Activated CD4-positive, alpha-beta T cell treated with anti-CD3 and anti-CD28 coated beads for 24 hours (primary cell): ENCODE results near the gene PHF19.

Source experiments
- DNase-seq, 2 donors: peaks; one replicate each; pipeline ENCODE4 v3.0.0-alpha.2; 2020; ENCODE audit warnings: low read depth in 2 of 2

PHF19 gene

DNA sequence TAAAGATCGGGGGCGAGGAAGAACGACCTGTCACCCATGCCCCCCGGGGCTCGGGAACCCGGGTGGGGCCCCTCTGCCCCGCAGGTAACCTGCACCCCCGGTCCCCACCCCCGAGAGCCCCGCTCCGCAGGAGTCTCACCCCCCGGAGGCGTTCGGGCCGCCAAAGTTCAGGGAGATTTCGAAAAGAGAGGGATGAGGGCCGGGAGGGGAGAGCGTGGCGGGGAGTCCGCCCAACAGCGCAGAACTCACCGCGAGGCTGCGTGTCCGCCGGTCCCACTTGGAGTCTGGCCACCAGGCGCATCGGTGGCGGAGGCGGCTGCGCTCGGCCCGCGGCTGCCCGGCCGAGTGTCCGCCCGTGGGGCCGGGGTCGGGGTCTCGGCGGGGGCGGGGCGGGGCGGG lies at the start of gene PHF19:
Gene PHF19 (minus strand): TSS at position 347 of the 399 bp plus-strand sequence. CDS start 2,447 bp downstream, outside the sequence.
- no peak for DNase-seq

DNA sequence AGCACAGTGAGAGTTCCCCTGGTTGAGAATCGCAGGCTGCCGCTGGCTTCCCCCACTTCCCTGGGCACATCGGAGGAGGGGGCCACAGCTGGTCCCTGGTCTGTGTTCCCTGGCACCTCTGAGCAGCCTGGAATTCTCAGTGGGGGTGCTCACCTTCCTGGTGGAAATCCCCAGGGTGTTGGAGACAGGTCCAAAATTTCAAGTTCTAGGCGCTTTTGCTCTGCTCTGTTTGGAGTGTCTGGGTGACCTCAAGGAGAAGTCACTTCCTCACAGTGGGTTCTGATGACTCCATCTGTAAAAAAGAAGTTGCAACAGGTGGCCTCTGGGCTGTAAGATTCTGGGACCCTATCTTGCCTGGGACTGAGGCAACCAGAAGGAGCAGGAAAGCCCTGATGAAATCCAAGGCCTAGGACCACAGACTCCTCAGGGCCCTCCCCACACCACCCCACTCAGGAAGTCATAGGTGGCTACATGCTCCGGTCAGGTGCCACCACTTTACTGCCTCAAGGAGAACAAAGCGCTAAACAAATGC lies 49.5 kb upstream of the PHF19 start, which contains the start of gene TRAF1:
Gene TRAF1 (minus strand): TSS at position 400 of the 532 bp plus-strand sequence. CDS start 721 bp downstream, outside the sequence.
- DNase-seq = no peak

DNA sequence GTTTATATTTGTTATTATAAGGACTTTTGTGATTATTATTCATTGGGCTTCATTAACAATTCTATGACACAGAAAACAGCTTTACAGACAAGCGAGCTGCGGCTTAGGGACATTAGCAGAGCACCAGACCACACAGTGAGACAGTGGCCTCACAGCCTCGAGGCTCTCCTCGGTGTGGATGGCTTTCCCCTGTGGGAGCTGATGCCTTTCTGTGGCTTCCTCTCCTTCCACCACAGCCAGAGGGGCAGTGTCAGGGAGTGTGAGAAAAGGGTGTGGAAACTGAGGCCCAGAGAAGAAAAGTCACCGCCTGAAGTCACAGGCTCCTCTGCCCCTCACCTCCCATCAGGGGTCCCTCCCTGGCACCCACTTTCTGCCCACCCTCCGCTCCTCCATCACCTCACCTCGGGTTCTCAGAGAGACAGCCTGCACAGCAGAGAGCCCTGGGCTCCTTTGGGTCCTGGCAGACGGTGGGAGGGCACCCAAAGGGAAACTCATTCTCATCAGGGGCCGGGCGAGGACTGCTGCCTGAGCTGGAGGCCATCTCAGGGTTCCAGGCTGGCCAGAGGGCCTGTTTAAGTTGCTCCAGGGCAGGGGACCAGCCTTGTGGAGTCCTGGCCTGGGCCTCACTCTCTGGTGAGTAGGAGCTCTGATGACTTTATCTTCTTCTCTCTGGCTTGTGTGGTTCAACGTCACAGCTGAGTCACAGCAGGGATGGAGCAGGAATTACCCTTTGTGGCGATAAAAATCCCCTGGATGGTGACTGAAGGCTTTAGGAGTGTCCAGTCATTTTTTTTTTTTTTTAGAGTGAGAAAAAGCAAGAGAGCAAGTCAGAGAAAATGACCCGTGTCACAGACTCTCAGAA lies 48.8 kb upstream of the PHF19 start:
- peak; percentile 64 to 75 for DNase-seq

DNA sequence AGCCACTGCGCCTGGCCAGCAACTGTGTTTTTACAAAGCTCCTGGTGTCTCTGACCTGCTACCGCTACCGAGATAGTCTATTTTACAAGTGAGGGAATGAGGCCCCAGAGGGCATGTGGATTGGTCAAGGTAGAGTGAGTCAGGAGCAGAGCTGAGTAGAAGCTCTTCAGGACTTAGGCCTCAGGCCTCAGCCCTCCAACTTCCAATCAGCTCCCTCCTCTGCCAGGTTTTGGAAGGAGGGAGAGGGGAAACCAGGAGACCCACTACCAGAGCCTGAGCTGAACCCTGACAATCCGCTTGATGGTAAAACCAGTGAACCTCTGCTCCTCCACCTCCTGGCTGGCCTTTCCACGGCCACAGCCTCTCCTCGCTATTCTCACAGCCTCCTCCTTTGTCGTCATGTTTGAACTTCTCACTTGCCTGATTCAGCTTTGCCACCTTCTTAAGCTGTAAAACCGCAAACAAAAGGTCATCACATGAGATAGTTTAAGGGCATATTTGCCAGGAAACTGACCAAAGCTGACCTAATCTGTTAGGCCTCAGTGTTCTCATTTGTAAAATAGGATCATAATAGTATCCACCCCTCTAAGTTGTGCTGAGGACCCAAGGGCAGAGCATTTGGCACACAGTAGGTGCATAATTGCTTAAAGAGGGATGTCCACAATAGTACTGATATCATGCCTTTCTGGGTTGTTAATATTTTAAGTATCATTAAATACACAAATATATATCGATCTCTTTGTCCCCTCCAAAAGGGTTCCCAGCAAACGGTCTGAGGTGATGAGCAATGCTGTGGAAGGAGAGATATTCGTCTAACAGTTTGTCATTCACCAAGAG lies 47.9 kb upstream of the PHF19 start:
- no peak for DNase-seq

DNA sequence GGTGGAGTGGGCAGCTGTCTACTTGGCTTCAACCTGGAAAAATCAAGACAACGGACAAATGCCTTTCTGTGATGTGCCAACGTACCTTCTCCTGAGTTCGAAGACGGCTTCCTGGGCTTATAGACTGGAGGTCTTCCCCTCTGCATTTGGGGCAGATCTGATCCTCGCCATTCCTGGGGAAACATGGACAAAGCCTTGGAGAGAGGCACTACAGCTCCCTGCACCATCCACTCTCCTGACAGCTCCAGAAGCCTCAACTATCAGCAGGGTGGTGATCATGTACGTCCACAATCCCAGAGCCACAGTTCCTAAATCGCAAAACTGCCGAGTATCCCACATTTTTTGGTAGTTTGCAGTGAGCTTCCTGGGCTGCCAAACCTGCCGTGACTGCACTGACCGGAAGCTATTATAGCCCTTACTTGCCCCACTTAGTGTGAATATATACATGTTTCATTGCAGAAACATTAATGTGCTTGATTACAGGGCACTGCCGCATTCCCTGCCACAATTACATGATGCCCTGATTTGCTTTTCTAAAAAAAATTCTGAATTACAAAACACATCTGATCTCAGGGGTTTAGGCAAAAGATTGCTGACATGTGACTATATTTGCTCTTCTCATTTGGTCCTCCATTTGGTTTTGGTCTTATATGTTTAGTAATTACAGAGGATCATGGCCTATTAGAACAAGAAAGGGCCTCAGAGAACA lies 46.8 kb upstream of the PHF19 start:
- DNase-seq = no peak

DNA sequence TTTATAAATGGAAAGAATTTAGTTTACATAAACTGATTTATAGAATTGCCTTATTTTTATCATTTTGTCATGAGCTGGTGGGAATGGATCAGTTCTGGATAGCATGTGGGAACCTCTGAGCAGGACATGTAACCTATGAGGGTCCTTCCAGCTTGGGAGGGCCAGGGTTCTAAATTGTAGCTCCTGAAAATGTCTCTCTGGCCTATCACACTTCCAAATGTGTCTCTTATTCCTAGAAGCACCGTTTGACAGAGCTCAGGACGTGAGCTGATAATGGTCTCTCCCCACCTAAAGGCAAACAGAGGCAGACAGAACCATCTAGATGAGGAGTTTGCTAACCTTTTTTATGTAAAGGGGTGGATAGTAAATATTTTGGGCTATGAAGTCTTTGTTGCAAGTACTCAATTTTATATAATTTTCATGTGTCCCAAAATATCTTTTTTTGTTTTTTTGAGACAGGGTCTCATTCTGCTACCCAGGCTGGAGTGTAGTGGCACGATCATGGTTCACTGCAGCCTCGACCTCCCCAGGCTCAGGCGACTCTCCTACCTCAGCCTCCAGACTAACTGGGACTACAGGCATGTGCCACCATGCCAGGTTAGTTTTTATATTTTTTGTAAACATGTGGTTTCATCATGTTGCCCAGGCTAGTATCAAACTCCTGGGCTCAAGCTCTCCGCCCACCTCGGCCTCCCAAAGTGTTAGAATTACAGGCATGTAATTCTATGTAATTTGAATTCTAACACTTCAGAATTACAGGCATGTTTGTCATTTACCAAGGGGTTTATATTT lies 45.6 kb upstream of the PHF19 start:
- DNase-seq = no peak

DNA sequence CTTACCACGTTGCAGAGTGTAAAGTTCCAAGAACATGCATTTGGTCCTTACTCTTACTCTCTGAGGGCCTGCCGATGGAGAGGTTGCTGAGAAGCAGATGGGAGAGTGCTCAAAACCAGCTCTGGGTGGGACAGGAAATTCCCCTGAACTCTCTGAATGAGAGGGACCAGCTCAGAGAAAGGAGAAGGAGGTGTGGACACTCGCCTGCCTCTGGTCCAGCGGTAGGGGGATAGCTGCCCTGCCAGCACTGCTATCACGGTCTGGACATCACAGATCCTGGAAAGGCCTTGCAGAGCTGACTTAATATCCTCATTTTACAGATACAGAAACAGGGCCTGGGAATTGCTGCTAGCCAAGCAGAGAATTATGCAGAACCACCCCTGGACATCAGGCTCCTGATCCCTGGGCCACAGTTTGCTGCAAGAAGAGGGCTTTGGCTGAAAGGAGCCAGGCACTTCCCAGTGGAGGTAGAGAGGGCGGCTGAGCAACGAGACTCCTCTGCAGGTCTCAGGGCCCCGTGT lies 44.7 kb upstream of the PHF19 start:
- no peak for DNase-seq

DNA sequence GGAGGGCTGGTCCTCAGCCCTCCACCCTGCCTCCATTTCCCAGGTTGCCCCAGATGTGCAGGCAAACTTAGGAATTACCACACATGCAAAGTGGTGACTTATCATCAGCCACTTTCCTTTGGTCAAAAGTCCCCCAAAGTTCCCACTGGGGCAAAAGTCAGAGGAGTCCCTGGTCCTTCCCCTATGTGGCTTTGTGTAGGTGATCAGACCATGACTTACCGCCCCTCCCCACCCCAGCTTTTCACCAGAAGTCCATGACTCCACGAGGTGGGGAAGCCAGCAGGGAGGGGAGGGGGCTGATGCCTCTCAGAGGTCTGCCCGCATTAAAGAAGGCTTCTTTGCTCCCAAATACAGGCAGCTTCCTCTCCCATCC lies 43.8 kb upstream of the PHF19 start:
- no peak for DNase-seq

DNA sequence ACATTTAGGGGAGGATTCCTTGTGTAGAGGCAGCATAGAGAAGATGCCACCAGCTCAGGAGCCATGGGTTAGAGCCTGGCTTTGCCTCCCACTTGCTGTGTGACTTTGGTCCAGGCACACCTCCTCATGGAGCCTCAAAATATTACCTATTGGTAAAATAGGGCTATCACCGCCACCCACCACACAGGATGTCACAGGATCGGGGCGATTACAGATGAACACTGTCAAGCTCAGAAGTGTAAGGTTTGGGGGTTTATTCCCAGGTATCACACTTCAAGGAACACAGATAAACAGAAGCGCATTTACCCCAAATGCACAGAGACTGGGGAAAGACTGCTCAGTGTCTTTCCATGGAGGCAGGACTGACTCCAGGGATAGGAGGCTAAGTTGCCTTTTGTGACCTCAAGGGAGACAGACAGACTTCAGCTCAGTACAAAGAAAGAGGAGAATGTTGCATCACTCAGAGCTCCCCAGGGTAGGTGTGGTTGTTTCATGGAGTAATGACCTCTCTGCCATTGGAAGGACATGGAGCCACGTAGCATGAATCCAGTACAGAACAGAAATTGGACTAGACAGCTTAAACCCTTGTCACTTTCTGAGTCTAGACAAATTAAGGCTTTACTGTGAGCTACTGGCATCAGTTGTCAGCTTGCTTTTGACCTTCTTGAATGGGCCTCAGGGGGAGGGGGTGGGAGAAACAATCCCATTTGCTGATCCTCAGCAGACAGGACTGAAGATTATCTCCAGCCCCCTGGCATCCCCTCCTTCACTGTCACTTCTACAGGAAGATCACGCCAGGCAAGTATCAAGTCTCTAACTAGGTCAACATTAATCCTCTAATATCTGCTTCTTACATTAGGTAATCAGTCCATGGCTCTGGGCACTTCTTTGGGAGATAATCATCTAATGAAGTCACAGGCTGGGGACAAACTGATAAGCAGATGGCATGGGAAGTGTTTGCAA lies 43.1 kb upstream of the PHF19 start:
- DNase-seq = no peak

DNA sequence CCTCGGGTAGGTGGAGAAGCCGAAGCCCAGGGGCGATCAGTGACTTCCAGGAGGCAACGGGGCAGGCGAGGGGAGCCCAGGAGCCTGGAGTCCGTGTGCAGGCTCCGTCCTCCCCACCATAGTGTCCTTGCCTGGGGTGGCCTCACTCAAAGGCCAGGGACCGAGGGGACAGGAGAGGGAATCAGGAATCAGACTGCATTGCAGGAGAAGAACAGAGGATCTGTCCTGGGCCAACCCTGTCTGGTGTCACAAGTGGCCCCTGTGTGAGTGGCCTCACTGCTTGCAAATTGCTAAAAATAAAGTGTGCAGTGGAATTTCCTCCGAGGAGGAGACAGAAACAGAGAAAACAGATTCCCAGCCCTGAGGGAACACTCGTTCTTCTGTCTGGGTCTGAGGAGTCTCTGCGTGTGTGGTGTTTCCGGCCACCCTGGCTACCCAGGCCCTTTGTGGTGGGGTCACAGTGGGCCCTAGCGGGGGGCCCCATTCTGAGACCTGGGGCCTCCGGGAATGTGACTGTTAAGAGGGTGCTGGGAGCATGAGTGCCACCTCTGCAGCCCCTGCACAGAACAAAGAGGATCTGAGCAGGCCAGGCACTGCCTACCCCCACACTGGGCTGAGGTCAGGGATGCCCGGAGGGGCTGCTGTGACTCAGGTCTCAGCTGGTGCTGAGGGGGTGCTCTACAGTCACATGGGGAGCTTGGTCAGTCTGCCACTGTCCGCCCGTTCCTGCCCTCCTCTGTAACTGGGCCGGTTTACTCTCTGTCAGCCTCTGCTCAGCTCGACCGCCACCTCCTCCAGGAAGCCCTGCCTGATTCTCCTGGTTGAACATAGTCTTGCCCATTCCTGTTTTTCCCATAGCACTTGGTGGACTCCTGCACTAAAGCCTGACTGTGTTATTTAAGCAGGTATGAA lies 42.2 kb upstream of the PHF19 start:
- DNase-seq = no peak

DNA sequence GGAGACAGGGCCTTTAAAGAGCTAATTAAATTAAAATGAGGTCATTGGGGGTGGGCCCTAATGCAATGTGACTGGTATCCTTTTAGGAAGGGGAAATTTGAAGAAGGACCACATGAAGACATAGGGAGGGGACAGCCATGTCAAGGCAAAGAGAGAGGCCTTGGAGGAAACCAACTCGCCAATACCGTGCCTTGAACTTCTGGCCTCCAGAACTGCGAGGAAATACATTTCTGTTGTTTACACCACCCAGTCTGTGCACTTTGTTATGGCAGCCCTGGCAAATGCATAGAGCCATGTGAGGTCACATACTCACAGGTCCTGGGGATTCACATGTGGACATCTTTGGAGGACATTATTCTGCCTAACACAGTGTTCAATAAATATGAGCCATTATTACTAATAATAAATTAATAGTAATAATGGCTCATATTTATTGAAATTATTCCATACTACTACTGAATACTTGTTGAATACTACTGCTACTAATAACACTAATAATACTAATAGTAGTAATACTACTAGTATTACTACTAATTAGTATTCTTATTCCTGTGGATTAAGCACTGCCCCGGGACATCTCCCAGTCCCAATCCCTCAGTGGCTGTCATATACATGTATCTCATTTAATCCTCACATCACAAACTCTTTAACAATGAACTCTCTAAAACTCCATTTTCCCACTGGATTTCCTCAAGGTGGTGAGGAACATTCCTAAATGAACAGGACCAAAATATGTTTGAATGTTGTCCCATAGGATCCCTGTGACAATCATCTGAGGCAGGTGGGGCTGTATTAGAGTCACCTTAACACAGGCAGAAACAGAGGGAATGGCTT lies 41.2 kb upstream of the PHF19 start:
- no peak for DNase-seq

DNA sequence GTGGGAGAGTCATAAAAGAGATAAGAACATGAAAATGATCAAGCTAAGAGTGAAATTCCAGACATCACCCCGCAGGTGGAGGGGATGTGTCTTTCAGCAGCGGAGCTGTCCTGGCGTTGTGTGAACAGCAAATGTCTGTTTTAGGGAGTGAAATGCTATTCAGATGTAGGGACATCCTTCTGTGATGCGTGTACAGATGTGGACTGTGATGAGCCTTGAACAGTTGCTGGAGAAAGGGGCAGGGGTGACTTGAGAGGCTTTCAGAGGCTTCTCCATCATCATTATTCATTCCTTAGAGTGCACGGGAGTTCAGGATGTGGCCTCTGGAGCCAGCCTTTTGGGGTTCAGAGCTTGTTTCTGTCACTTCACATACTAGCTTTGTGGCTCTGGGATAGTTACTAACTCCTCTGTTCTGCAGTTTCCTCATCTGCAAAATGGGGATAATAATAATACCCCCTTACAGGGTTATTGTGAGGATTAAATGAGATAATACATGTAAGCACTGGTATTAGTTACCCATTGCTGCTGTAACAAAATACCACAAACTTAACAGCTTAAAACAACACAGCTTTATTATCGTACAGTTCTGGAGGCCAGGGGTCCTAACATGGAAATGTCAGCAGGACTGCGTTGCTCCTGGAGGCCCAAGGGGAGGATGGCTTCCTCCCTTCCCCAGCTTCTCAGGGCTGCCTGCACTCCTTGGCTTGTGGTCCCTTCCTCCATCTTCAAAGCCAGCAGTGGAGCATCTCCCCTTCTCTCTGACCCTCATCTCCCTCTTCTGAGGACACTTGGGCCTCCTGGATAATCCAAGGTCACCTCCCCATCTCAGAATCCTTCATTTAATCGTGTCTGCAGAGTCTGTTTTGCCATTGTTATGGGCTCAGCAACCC lies 40.2 kb upstream of the PHF19 start:
- DNase-seq = no peak

DNA sequence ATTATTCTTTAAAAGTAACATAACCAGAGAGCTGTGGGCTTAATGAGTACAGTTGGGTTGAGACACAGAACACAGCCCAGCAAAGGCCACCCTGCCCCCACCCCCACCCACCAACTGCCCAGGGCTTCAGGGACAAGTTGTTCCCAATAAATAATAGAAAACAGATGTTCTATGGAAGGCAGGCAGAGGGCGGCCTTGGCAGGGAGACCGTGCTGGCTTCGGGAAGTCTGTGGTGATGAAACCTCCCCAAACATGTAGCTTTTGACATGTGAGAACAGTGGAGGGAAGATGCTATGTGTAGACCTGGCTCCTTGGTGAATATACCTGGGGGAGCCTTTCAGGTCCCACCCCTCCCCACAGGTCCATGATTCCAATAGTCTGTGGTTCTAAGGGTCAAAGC lies 39.6 kb upstream of the PHF19 start:
- DNase-seq = no peak

DNA sequence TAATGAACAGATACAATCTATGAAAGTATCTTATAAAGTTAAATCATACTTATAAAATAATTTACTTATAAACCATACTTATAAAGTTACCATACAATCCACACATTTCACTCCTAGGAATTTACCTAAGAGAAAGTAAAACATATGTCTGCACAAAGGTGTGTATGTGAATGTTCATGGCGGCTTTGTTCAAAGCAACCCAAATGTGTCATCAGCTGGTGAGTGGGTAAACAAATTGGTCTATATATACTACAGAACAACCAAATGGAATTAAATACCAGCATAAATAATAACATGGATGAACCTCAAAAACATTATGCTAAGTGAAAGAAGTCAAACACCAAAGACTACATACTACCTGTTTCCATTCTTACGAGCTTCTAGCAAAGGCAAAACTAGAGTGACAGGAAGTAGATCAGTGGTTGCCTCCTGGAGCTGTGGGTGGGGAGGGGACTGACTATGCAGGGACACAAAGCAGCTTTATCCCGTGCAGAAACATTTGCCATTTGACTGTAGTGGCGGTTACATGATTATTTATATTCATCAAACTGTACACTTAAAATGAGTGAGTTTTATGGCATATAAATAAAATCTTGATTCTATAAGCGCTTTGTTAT lies 39.0 kb upstream of the PHF19 start:
- no peak for DNase-seq

DNA sequence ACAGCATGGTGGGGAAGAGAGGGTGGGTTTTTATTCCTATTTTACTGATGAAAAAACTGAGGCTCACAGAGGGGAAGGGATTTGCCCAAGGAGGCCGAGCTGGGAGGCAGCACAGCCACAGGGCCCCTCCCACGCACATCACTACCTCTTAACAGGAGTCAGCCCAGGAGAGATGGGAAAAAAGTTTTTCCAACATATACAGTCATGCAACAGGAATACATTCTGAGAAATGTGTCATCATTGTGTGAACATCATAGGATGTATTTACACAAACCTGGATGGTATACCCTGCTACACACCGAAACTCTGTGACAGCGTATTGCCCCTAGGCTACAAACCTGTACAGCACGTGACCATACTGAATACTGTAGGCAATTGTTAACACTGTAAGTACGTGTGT lies 38.0 kb upstream of the PHF19 start:
- DNase-seq = no peak

DNA sequence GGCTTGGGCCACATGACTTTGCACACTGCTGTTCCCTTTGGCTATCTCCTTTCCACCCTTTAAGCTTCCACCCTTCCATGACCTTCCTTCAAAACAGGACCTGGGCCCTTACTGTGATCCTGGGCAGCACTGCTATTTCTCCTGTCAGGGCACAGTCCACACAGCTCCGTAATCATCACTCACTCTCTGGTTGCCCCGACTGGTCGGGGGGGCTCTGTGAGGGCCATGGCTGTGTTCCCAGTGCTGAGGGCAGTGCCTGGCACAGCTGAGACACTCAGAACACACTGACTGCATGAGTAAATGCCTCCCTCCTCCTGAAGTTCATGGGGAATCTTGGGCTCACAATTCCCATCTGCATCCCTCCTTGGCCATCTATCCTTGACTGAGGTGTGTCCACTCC lies 37.4 kb upstream of the PHF19 start:
- DNase-seq = no peak
